ENCODE measurements around the gene LDAH.

Gene LDAH

GRCh38 chr2:20668451-20668850, 154.4 kb downstream of the LDAH start:
- DNase-seq (ENCODE audit: low read depth in 1 of 2, low spot score in 1 of 2), result no peak

- no peak for DNase-seq (ENCODE audit: low read depth in 1 of 2, low spot score in 1 of 2)
These were observed 155.1 kb downstream of the LDAH start for GRCh38 chr2:20667531-20668401.

GRCh38 chr2:20667151-20667530, 155.8 kb downstream of the LDAH start:
- DNase-seq (ENCODE audit: low read depth in 1 of 2, low spot score in 1 of 2), result no peak

- DNase-seq (ENCODE audit: low read depth in 1 of 2, low spot score in 1 of 2), result no peak
These were observed 156.4 kb downstream of the LDAH start, which contains the start of gene GDF7 for GRCh38 chr2:20666304-20667150. Gene GDF7, plus strand, starts transcription at chr2:20667144. Its CDS starts 96 bp downstream, at chr2:20667240.

GRCh38 chr2:20666005-20666303, 156.9 kb downstream of the LDAH start:
- DNase-seq (ENCODE audit: low read depth in 1 of 2, low spot score in 1 of 2), result no peak

GRCh38 chr2:20665243-20666004, 157.5 kb downstream of the LDAH start:
- DNase-seq (ENCODE audit: low read depth in 1 of 2, low spot score in 1 of 2), result no peak

- DNase-seq (ENCODE audit: low read depth in 1 of 2, low spot score in 1 of 2), result no peak
These were observed 158.3 kb downstream of the LDAH start for GRCh38 chr2:20664431-20665242.

- no peak for DNase-seq (ENCODE audit: low read depth in 1 of 2, low spot score in 1 of 2)
These were observed 158.9 kb downstream of the LDAH start for GRCh38 chr2:20664071-20664390.

- no peak for DNase-seq (ENCODE audit: low read depth in 1 of 2, low spot score in 1 of 2)
These were observed 159.5 kb downstream of the LDAH start for GRCh38 chr2:20663196-20664070.

- no peak for DNase-seq (ENCODE audit: low read depth in 1 of 2, low spot score in 1 of 2)
These were observed 160.5 kb downstream of the LDAH start for GRCh38 chr2:20662308-20662937.

- peak; percentile 30 to 49 for DNase-seq (ENCODE audit: low read depth in 1 of 2, low spot score in 1 of 2)
These were observed 161.2 kb downstream of the LDAH start for GRCh38 chr2:20661421-20662307.

- no peak for DNase-seq (ENCODE audit: low read depth in 1 of 2, low spot score in 1 of 2)
These were observed 162.1 kb downstream of the LDAH start for GRCh38 chr2:20660506-20661420.

- DNase-seq (ENCODE audit: low read depth in 1 of 2, low spot score in 1 of 2), result no peak
These were observed 165.2 kb downstream of the LDAH start for GRCh38 chr2:20657522-20658235.

- DNase-seq (ENCODE audit: low read depth in 1 of 2, low spot score in 1 of 2), result no peak
These were observed 166.3 kb downstream of the LDAH start for GRCh38 chr2:20656561-20656960.

- no peak for DNase-seq (ENCODE audit: low read depth in 1 of 2, low spot score in 1 of 2)
These were observed 168.4 kb downstream of the LDAH start for GRCh38 chr2:20654535-20654813.

GRCh38 chr2:20653695-20654534, 169.0 kb downstream of the LDAH start:
- no peak for DNase-seq (ENCODE audit: low read depth in 1 of 2, low spot score in 1 of 2)

Data from activated T-helper 1 cell treated with anti-CD3 and anti-CD28 coated beads, Interleukin-2, amount 50 U/mL, for 16 hours (primary cell).